Measurements from ENCODE around the gene ATG14. TPM values are rescaled to one million over a fixed set of nuclear protein-coding genes. Genes with fewer than 3 reads are reported as not detected.

The ATG14 gene
- total RNA-seq, 1 donor from 2014 or later, result 5.0 TPM

- H3K4me3 ChIP-seq (ENCODE audit: low read depth, low read length), result no peak overlapping the region
- no peak for TF ChIP-seq CTCF (conservative IDR thresholded peaks at IDR 0.05; ENCODE audit: low read depth, low read length)
- no peak for DNase-seq (ENCODE audit: low read depth)
Measured at GRCh38 chr14:55324812-55325211, 86.8 kb downstream of the ATG14 start.

GRCh38 chr14:55323910-55324309, 87.7 kb downstream of the ATG14 start:
- DNase-seq (ENCODE audit: low read depth), result no peak
- H3K4me3 ChIP-seq (ENCODE audit: low read depth, low read length), result no peak overlapping the region
- no peak for TF ChIP-seq CTCF (conservative IDR thresholded peaks at IDR 0.05; ENCODE audit: low read depth, low read length)

- H3K4me3 ChIP-seq (ENCODE audit: low read depth, low read length), result no peak overlapping the region
- no peak for DNase-seq (ENCODE audit: low read depth)
- no peak for TF ChIP-seq CTCF (conservative IDR thresholded peaks at IDR 0.05; ENCODE audit: low read depth, low read length)
Measured at GRCh38 chr14:55318694-55319093, 92.9 kb downstream of the ATG14 start.

GRCh38 chr14:55317542-55318306, 93.9 kb downstream of the ATG14 start:
- no peak overlapping the region for H3K4me3 ChIP-seq (ENCODE audit: low read depth, low read length)
- TF ChIP-seq CTCF (conservative IDR thresholded peaks at IDR 0.05; ENCODE audit: low read depth, low read length), result no peak
- no peak for DNase-seq (ENCODE audit: low read depth)

GRCh38 chr14:55316564-55316963, 95.1 kb downstream of the ATG14 start:
- no peak overlapping the region for H3K4me3 ChIP-seq (ENCODE audit: low read depth, low read length)
- peak; percentile 61 for DNase-seq (ENCODE audit: low read depth)
- TF ChIP-seq CTCF (conservative IDR thresholded peaks at IDR 0.05; ENCODE audit: low read depth, low read length), result no peak

Other genes starting within 250 kb of the ATG14 start
- gene DLGAP5, start 220.2 kb downstream of the ATG14 start, total RNA-seq, result 58.4 and 68.8 TPM in 2 replicates
- 14.8 and 21.3 TPM in 2 replicates for gene FBXO34, start 140.4 kb downstream of the ATG14 start, total RNA-seq
- not detected in 2 replicates for gene TBPL2, start 28.8 kb upstream of the ATG14 start, total RNA-seq
- gene KTN1, start 168.4 kb upstream of the ATG14 start, total RNA-seq, result 146 and 165 TPM in 2 replicates